Islet of Langerhans (tissue), 1 donor: Measurements from ENCODE around the gene GPHA2.
"Not testable (repeated sequence)": the region's sequence is repeated elsewhere in the genome, so short reads cannot be mapped to it uniquely, and the experiment has no call there.

Experiments used
- FAIRE-seq: peaks from one replicate; lab custom pipeline; 2011; peaks lifted over from hg19 to GRCh38; lab: Jason Lieb, UNC

GPHA2 gene, protein sequence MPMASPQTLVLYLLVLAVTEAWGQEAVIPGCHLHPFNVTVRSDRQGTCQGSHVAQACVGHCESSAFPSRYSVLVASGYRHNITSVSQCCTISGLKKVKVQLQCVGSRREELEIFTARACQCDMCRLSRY

DNA sequence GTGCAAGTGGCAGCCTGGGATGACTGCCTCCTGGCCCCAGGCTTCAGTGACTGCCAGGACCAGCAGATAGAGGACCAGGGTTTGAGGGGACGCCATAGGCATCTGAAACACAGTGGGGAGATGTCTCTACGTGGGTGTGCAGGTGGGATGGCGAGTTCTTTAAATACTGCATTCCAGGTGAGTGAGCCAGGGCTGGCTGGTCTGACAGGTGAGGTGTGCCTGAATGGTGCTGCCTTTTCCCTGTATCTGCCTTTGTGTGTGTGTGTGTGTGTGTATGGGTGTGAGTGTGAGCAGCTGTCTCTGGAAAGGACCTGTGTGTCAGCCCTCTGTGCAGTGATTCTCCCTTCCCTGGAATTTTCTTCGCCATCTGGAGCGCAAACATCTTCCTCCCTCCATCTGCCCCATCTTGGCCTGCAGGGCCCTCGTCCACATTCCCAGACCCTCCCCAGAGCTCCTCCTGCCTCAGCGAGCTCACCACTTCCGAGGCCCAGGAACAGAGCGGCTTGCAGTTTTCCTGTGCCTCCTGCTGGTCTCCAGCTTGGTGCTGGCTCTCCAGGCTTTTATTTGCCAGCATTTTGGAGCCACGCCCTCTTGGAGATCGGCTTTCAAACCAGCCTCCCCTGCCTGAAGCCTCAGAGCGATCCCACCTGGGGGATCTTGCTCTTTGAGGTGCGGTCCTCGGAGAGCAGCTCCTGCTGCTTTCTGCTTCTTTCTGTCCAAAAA lies at the start of gene GPHA2:
Gene GPHA2 (minus strand): TSS at position 535 of the 723 bp plus-strand sequence. CDS start 433 bp downstream, at position 102.
- FAIRE-seq, result no peak

DNA sequence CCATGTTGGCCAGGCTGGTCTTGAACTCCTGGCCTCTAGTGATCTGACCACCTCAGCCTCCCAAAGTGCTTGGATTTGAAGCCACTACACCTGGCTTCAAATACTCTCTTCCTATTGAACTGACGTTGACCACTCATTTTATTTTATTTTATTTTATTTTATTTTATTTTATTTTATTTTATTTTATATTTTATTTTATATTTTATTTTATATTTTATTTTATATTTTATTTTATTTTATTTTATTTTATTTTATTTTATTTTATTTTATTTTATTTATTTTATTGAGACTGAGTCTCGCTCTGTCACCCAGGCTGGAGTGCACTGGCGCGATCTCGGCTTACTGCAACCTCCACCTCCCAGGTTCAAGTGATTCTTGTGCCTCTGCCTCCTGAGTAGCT lies 47.6 kb upstream of the GPHA2 start:
- not testable (repeated sequence) for FAIRE-seq

DNA sequence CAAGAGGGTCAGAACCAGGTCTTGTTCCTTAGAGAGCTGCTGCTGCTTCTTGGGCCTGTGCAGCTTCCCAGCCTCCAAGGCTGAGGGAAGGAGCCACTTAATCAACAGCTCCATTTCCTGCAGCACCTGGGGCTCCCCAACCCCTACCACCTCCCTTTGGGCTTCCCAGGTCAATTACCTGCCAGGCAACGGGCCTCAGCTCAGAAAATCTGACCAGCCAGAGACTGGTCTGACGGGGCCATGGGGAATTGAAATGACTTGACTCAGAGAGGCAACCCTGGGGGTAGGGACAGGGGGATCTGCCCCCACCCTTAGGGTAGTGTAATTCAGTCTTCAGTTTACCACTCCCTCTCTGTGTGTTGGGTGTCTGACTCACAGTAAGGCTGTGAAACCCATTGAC lies 41.0 kb upstream of the GPHA2 start:
- no peak for FAIRE-seq

DNA sequence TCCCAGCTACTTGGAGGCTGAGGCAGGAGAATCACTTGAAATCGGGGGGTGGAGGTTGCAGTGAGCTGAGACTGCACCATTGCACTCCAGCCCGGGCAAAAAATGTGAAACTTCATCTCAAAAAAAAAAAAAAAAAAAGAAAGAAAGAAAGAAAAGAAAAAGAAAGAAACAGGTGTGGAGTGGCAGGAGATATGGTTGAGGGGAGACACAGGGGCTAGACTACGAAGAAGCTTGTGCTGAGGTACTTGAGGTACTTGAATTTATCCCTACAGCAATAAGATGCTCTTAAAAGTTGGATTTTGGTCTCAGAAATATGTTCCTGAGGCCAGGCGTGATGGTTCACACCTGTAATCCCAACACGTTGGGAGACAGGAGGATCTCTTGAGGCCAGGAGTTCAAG lies 38.4 kb upstream of the GPHA2 start:
- FAIRE-seq, result no peak

DNA sequence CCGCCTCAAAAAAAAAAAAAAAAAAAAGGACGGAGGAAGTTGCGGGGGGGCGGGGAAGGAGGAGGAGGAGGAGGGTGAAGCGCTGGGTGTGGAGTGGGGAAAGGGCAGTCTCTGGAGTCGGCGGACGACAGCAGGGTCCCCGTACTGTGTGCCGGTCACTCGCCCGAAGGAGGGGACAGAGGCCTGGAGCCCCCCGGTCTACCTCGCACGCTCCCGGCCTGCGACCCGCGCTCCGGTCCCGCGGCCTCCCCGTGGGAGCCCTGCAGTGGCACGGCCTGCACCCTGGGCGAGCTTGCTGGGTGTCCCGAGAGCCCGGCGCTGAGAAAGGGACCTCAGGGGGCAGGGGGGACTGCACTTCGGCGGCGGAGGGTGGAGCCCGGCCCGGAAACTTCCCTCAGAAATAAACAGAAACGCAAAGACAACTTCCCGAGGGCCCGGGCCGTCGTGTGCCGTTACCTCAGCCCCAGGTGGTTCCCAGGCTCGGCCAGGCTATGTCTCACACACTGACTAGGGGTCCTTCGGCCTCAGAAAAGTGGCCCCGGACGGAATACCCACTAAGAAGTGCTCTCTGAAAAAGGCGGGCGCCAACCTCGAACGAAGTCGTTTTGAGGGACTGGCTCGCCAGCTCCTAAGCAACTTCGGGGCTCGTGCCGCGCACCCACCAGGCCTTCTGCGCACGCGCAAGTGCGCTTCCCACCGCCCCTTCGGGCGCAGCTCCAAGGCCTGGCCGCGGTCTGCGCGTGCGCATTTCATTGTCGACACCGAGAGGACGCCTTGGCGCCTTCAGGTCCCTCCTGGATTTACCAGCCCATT lies 35.9 kb upstream of the GPHA2 start, which contains the start of gene MAJIN:
Gene MAJIN (minus strand): TSS at position 688 of the 813 bp plus-strand sequence. CDS start 12,703 bp downstream, outside the sequence.
- FAIRE-seq, result no peak

DNA sequence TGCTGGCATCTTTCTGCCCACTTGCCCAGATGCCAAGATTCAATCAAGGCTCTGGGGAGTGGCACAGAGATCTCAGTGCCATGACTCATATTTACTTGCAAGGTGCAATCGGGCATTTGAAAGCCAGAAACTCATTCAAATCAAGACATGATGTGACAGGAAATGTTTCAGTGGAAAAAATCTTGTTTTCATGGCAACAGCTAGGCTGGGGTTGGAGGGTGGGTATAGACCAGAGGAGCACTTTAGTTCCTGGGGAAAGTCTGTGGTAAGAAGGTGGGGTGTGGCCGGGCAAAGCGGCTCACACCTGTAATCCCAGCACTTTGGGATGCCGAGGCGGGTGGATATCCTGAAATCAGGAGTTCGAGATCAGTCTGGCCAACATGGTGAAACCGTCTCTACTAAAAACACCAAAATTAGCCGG lies 35.0 kb upstream of the GPHA2 start:
- no peak for FAIRE-seq

DNA sequence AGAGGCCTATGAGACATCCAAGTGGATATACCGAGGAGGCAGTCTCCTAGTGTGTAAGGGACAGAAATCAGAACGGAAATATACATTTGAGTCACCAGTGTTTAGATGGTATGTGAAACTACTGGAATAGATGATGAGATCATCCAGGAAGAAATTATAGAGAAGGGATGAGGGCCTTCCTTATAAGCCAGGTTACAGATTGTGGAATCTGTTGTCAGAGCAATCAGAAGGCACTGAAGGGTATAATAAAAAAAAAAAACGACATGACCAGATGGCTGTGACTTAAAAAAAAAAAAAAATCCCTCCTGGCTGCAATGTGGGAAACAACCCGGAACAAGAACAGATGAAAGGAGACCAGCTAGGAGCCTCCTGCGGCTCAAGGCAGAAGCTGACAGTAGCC lies 33.5 kb upstream of the GPHA2 start:
- FAIRE-seq, result peak; percentile 62

DNA sequence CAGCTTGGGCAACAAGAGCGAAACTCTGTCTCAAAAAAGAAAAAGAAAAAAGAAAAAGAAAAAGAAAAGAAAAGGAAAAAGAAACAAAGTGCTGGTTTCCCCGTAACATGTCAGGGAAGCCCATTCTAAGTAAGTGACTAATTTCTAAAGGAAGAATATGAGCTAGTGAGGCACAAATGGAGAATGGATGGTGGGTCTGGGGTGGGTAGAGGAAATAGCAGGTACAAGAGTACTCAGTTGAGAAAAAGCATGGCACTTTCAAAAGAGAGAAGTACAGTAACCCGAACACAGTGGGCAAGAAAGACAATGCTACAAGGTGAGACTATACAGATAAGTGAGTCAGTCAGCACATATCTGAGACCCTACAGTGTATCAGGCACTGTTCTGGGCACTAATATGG lies 31.7 kb upstream of the GPHA2 start:
- FAIRE-seq, result no peak

DNA sequence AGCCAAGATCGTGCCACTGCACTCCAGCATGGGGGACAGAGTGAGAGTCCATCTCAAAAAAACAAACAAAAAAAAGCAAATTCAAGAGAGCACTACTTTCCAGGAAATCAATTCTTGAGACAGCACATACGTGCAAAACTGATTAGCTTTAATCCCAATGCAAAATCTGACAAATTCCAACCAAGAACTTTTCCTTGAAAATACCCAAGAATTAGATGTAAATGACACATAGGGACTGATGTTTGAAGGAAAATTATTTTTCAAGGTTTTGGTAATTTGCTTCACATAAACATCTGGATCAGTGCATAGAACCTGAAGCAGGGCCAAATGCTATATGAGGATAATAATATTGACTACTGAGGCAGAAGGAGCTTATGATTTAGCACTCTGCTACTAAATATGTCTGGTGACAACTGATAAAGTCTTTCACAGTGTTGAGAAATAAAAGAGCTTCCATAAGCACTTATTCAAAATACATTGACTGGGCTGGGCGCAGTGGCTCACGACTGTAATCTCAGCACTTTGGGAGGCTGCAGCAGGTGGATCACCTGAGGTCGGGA lies 27.5 kb upstream of the GPHA2 start:
- no peak for FAIRE-seq

DNA sequence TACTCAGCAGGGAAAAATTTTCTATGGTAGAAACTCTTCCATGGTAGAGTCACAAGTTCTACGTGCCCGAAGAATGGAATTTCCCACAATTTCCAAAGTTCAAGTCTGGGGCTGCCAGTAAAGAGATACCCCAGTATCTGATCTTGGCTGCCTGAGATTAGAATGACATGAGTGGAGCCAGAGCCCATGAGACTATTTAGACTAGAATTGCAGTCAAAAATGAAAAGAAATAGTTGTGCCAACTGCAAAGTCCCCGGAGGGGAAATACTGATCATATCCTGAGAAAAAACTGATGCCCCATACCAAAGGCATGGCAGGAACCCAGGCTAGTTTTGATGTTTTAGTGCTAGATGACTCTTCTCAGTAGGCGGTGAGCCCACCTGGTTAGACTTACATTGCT lies 25.0 kb upstream of the GPHA2 start:
- no peak for FAIRE-seq

DNA sequence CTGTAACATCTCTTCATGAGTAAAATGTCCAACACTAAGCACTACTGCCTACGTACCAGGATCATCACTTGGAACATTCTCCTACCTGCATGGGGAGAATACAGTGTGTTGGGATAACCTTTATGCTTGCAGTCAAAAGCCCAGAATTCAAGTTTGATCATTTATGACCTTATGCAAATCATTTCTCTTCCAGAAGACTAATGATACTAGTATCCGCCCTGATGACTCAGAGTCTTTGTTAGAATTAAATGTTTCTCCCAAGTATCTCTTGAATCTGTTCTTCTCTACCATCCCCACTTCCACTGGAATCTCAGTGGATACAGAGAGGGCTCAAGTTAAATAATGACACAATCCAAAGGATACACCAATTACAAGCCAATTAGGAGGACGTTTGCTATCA lies 23.8 kb upstream of the GPHA2 start:
- FAIRE-seq, result no peak

DNA sequence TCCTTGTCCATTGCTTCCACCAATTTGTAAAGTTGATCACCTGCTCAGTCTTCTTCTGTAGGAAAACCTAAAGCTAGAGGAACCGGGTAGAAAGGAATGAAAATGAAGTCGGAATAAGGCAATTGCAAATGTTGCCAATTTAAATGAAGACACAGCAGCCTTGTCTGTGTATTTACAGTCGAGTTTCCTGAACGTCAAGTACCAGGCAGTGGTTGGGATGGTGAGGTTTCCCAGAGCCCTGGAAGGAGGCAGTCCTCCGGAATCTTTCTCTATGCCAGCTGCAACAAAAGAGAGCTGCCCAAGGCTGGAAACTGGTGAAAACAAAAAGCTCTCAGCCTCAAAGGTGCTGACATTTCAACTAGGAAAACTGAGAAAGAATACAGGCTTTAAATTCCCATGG lies 18.5 kb upstream of the GPHA2 start:
- no peak for FAIRE-seq

DNA sequence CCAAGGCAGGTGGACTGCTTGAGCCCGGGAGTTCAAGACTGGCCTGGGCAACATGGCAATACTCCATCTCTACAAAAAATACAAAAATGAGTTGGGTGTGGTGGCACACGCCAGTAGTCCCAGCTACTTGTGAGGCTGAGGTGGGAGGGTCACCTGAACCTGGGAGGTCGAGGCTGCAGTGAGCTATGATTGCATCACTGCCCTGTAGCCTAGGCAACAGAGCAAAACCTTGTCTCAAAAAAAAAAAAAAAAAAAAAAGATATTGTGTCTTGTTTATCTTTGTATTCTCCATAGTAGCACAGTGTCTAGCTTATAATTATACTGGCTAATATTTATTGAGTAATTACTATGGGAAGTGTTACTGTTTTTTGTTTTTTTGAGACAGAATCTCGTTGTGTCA lies 15.8 kb upstream of the GPHA2 start:
- no peak for FAIRE-seq

DNA sequence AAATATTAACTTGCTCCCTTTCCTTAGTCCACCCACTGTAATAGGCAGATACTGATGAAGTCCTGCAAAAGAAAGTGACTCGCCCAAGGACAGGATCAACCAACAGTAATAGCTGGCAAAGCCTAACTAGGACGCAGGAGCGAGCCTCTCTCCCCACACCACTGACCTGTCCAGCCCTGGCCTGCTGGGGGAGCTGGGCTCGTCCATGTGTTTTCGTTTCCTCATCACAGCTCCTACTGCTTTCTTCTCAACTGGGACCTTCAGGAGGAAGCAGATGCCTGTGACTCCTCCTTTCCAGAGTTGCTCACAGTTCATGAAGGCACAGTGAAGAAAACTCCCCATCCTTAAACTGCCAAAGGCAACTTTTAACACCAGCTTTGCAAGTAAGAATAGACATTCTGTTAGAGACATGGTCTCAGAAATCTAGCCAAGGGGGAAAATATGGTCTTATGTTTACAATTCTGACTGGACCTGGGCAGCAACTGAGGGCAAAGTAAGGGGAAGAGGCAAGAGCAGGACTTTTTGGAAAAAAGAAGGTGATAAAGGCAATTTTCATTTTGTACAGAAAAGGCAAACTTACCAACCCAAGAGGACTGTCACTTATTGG lies 11.6 kb upstream of the GPHA2 start:
- FAIRE-seq, result no peak

DNA sequence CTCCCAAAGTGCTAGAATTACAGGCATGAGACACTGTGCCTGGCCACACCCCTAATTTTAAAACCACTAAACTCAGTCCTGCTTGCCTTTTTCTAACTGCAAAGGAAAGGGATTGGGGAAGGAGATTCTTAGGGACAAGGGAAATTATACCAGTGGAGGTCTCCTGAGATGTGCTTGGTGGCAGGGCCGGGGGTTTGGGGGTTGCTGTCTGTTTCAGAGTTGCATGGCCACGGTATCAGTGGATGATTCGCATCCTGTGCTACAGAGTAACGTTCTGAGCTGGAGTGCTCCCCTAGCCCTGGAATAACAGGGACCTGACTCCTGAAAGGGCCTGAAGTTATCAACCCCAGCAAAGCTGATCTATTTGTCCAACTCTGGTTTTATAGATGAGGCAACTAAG lies 846 bp upstream of the GPHA2 start:
- FAIRE-seq, result no peak

DNA sequence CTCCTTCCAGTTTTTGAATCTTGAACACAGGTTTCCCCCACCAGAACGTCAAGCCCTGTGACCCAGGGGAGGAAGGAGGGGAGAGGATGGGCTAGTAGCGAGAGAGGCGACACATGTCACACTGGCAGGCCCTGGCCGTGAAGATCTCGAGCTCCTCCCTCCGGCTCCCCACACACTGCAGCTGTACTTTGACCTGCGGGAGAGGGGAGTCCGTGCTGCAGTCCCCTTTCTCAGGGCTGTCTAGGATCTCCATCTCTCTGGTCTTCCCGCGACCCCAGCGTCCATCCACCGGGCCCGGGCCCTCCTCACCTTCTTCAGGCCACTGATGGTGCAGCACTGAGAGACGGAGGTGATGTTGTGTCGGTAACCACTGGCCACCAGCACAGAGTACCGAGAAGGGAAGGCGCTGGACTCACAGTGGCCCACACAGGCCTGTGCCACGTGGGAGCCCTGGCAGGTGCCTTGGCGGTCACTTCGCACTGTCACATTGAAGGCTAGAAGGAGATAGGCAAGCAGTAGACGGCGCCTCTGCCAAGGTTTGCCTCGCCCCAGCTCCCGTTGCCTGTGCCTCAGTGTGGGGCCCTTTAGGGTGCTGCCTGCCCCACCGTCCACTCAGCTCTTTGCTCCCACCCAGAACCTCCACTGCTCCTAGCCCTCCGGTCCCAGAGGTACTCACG lies 873 bp downstream of the GPHA2 start:
- FAIRE-seq, result no peak

DNA sequence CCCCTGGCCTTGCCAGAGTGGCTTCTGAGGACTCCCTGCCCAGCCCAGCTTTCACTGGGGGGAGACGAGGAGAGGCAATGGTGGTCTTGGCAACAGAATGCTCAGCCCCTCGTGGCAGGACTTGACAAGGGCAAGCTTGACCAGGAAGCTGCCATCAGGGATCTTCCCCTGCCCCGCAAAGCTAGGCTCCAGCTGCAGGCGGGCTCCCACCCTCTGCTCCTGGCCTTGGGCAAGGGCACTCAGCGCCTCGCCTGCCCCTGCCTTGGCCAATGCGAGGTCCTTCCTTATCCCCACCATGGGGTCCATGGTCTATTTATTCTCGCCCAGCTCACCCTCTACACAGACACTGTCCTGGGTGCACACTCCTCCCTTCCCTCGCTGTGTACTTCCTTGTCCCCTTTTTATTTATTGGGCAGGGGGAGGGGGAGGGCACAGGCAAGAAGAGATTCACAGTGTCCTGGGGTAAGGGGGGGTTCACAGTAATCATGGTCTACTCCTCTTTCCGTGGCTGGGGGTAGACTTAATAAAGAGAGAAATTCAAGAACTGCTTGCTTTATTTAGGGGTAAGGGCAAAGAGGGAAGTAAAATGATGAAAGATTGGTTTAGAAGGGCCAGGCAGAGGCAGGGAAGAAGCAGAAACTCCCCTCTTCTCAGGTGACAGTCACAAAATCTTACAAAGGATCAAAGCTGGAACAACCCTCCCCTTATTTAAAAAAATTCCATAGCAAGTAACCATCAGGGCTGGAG lies 1.6 kb downstream of the GPHA2 start:
- FAIRE-seq, result no peak

DNA sequence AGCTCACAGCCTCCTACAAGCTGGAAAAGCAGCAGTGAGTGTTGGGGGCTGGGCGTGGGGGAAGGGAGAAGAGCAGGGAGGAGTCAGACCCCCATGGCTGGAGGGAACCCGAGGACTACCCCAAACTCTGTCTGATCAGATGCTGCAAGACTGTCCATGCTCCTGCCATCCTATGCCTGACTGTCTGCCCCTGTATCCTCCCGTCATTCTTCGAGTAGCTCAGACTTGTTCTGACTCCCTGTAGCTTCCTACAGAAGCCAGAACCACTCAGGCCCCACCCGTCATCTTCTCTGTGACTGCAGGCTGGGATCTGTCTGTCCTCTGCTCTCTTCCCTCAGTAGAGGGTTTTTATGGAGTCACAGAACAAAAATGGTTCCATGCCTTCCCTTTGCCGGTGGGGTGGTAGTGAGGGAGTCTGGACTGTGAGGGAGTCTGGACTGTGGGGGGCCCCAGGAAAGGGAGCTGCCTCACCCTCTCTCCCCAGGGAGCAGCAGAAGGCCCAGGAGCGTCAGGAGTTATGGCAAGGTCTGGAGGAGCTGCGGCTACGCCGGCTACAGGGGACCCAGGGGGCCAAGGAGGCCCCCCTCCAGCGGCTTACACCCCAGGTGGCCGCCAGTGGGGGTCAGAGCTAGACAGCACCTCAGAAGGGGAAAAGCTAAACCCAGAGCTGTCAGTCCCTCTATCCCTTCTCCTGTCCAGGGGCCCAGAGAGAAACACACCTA lies 2.3 kb downstream of the GPHA2 start:
- no peak for FAIRE-seq

DNA sequence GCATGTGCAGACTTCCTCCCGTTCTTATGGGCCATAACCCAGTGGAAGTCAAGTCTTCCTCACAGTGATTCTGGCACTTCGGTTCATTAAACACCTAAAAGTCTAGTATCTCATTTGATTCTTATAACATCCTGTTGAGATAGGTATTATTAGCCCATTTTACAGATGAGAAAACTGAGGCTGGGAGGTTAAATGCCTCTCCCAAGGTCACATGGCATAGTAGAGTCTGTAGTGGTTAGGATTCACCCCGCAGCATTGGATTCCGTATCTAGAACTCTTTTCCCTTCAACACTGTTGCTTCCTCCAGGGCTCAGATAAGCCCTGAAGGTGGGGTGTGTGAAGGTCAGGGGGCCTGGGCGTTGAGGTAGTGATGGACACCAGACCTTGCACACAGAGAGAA lies 3.4 kb downstream of the GPHA2 start:
- no peak for FAIRE-seq

DNA sequence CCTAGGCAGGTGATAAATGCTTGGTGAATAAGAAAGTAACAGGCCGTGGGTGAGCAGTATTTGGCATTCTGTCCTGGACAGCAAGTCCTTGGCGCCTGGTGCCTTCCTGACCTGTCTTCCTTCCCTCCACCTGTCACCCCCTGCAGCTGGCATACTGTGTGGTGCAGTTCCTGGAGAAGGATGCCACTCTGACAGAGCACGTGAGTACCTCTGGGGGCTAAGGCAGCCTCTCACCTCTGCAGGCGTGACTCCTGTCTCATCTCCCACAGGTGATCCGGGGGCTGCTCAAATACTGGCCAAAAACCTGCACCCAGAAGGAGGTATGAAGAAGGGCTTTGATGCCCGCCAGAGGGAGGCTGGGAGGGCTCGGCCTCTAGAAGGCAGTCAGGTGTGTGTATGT lies 4.4 kb downstream of the GPHA2 start:
- no peak for FAIRE-seq

DNA sequence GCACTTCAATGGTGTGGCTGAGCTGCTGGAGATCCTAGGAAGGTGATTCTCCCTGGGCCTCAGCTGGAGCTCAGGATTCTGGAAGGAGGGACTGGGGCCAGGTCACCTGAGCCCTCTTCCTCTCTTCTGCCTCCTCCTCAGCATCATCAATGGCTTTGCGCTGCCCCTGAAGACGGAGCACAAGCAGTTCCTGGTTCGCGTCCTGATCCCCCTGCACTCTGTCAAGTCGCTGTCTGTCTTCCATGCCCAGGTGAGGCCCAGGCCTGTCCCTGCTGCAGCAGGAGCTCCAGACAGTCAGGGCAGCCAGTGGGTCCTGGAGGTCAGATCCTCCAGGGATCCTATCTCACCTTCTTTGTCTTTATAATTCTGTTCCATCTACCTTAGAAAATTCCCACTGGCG lies 5.4 kb downstream of the GPHA2 start:
- no peak for FAIRE-seq
